ENCODE measurements around the gene ADRA2C.

ADRA2C gene

GRCh38 chr4:3735196-3735595, 31.0 kb upstream of the ADRA2C start:
- TF ChIP-seq, protein P1, sequence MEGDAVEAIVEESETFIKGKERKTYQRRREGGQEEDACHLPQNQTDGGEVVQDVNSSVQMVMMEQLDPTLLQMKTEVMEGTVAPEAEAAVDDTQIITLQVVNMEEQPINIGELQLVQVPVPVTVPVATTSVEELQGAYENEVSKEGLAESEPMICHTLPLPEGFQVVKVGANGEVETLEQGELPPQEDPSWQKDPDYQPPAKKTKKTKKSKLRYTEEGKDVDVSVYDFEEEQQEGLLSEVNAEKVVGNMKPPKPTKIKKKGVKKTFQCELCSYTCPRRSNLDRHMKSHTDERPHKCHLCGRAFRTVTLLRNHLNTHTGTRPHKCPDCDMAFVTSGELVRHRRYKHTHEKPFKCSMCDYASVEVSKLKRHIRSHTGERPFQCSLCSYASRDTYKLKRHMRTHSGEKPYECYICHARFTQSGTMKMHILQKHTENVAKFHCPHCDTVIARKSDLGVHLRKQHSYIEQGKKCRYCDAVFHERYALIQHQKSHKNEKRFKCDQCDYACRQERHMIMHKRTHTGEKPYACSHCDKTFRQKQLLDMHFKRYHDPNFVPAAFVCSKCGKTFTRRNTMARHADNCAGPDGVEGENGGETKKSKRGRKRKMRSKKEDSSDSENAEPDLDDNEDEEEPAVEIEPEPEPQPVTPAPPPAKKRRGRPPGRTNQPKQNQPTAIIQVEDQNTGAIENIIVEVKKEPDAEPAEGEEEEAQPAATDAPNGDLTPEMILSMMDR (conservative IDR thresholded peaks at IDR 0.05), result no peak
- H3K27ac ChIP-seq, result no peak overlapping the region

GRCh38 chr4:3736290-3736689, 29.9 kb upstream of the ADRA2C start:
- TF ChIP-seq, protein P1 (conservative IDR thresholded peaks at IDR 0.05), result no peak
- no peak overlapping the region for H3K27ac ChIP-seq

- TF ChIP-seq, protein P1 (conservative IDR thresholded peaks at IDR 0.05), result no peak
- no peak overlapping the region for H3K27ac ChIP-seq
Measured at GRCh38 chr4:3736806-3737205, 29.4 kb upstream of the ADRA2C start.

DNA sequence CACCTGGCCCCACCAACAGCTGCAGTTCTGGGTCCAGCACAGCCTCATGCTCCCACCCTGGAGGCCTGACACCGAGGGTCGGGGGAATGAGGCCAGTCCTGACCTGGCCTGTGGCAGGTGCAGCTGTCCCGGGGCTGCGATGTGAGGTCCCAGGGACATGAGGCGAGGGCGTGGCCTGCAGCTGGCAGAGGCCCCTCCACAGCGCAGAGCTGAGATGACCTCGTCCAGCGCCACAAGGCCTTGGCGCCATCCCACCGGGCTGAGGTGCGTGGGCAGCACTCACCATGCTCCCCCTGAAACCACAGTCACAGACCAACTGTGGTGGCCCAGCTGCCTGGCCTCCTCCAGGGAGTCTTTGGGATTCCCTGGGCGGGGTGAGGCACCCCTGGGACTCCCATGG, 26.6 kb upstream of the ADRA2C start:
- TF ChIP-seq, protein P1 (conservative IDR thresholded peaks at IDR 0.05), result no peak
- H3K27ac ChIP-seq, result no peak overlapping the region

DNA sequence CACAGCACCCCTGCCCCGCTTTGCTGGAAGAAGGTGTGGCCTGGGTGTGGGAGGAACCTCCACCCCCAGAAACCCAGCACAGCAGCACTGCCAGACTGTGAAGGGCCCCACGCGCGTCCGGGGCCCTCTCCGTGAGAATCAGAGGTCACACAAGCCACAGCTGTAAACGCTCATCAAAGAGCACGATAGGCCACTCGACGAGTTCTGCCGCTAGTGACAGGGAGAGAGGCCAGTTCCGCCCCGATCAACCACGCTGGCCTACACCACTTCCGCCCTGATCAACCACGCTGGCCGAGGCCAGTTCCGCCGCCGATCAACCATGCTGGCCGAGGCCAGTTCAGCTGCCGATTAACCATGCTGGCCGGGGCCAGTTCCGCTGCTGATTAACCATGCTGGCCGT, 25.9 kb upstream of the ADRA2C start:
- H3K27ac ChIP-seq, result no peak overlapping the region
- TF ChIP-seq, protein P1 (conservative IDR thresholded peaks at IDR 0.05), result no peak

DNA sequence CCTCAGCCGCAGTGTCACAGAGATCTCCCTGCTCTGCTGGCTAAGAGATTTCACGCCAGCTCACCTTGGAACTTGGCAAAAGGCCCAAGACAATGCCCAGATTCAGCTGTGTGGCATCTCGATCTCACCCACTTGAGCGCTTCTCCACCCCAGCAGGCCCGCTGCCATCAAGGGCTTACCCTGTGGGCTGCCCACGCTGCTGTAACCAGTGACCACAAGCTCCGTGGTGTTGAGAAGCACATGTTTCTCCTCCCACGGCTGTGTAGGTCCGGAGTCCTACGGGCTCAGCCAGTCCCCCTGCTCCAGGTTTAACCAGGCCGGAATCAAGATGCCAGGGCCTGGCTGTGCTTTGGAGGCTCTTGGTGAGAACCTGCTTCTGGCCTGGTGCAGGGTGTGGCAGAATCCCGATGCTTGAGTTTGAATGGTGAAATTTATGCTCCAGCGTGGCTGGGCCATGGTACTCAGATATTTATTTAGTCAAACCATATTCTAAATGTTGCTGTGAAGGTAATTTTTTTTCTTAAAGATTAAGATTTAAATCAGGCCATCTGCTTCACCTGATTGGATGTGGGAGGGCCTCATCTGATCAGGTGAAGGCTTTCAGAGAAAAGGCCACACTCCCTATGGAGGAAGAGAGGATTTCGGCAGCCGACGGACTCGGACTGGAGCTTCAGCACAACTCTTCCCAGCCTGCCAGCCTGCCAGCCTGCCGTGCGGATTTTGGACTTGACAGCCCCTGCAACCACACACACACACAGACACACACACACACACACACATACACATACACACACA, 24.8 kb upstream of the ADRA2C start:
- no peak overlapping the region for H3K27ac ChIP-seq
- TF ChIP-seq, protein P1 (conservative IDR thresholded peaks at IDR 0.05), result no peak

- TF ChIP-seq, protein P1 (conservative IDR thresholded peaks at IDR 0.05), result no peak
Measured at GRCh38 chr4:3742610-3743009, 23.6 kb upstream of the ADRA2C start.

More at GRCh38 chr4:3742610-3743009, 23.6 kb upstream of the ADRA2C start:
- H3K27ac ChIP-seq, result no peak overlapping the region

All from VCaP (cell line).